GM21528 (cell line): ENCODE data around the gene NUP214.
"Not testable (repeated sequence)": the region's sequence is repeated elsewhere in the genome, so short reads cannot be mapped to it uniquely, and the experiment has no call there.

ENCODE experiments used
- ATAC-seq: cut with Tn5 transposase; IDR thresholded peaks from one replicate; pipeline ENCODE4 v1.9.1; 2021; ENCODE audit warnings: mild to moderate bottlenecking, moderate library complexity; ENCODE audit not compliant: unreplicated experiment, low FRiP score

The NUP214 gene

DNA sequence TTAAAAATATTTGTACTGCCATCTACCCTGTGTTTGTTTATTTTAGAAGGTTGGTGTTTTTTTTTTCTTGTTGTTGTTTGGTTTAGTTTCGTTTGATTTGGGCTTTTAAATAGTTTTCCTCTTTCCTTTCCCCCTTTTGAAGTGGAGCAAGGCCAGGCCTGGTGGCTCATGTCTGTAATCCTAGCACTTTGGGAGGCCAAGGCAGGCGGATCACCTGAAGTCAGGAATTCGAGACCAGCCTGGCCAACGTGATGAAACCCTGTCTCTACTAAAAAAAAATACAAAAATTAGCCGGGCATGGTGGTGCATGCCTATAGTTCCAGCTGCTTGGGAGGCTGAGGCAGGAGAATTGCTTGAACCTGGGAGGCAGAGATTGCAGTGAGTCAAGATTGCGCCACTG, 65.6 kb downstream of the NUP214 start:
- not testable (repeated sequence) for ATAC-seq

DNA sequence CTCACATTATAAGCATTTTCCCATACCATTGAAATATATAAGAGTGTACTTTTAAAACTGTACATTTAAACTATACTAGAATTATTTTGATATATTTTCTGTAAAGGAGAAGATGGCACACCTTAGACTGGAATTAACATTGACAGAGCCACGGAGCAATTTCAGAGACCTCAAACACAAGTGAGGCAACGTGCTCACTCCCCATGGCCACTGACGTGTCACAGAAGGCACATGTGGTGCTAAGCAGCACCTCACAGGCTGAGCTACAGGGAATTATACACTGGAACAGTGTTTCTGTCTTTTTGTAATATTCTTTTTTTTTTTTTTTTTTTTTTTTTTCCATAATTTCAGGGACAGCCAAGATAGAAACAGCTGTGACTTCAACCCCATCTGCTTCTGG, 66.5 kb downstream of the NUP214 start:
- ATAC-seq: no peak

GRCh38 chr9:131193051-131193450, 67.7 kb downstream of the NUP214 start:
- no peak for ATAC-seq

- ATAC-seq: no peak
Measured at GRCh38 chr9:131194762-131195161, 69.4 kb downstream of the NUP214 start.

DNA sequence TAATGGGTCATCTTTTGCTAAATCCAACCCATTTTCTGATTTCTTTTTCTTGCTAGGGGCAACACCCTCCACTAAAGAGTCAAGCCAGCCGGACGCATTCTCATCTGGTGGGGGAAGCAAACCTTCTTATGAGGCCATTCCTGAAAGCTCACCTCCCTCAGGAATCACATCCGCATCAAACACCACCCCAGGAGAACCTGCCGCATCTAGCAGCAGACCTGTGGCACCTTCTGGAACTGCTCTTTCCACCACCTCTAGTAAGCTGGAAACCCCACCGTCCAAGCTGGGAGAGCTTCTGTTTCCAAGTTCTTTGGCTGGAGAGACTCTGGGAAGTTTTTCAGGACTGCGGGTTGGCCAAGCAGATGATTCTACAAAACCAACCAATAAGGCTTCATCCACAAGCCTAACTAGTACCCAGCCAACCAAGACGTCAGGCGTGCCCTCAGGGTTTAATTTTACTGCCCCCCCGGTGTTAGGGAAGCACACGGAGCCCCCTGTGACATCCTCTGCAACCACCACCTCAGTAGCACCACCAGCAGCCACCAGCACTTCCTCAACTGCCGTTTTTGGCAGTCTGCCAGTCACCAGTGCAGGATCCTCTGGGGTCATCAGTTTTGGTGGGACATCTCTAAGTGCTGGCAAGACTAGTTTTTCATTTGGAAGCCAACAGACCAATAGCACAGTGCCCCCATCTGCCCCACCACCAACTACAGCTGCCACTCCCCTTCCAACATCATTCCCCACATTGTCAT, 72.0 kb downstream of the NUP214 start:
- no peak for ATAC-seq

GRCh38 chr9:131198041-131198715, 72.8 kb downstream of the NUP214 start:
- ATAC-seq: no peak

DNA sequence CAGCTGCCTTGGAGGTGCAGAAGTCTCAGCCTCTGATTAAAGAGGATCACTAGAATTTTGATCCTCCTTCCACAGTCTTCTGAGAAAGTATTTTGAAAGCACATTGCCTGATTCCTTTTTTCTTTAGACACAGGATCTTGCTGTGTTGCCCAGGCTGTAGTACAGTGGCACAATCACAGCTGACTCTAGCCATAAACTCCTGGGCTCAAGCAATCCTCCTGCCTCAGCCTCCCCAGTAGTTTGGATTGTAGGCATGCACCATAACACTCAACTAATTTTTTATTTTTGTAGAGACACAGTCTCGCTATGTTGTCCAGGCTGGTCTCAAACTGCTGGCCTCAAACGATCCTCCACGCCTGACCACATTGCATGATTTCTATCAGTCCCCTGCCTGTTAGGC, 76.5 kb downstream of the NUP214 start:
- ATAC-seq: no peak

- no peak for ATAC-seq
Measured at GRCh38 chr9:131203431-131204218, 78.2 kb downstream of the NUP214 start.

GRCh38 chr9:131204285-131204684, 78.9 kb downstream of the NUP214 start:
- ATAC-seq: no peak

DNA sequence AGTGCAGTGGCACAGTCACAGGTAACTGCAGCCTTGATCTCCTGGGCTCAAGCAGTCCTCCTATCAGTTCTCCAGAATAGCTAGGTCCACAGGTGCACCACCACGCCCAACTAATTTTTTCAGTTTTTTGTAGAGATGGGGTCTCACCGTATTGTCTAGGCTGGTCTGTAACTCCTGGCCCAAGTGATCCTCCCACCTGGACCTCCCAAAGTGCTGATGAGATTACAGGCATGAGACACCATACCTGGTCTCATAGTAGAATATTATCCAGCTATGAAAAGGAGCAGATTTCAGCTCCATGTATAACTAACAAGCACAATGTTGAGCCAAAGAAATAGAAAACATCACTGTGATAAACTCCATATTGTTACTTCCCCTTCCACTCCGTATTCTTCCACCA, 81.1 kb downstream of the NUP214 start:
- no peak for ATAC-seq

- ATAC-seq: not testable (repeated sequence)
Measured at GRCh38 chr9:131211920-131212319, 86.5 kb downstream of the NUP214 start.

DNA sequence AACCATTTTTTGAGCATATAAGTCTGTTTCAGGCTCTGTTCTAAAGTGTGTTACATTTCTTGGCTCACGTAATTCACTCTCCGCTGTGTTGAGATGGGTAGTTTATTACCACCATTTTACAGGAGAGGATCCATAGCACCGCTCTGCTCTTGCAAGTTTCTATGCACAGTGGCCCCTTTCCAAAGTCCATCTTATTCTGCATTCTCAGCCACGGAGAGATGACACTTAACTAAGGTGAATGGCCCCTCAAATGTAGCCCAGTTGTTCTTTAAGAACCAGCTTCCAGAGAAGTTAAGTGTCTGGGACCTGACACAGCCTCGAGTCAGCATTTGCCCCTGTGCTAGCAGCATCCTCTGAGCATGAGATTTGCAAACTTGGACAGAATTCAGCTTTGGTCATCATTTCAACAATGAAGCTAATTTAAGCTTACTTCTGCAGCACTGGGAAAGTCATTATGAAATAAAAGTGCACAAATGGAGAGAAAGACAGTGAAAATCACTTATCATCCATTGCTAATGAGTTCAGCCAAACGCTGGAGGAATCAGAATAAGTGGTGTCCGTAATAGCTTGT, 89.0 kb downstream of the NUP214 start:
- ATAC-seq: no peak

DNA sequence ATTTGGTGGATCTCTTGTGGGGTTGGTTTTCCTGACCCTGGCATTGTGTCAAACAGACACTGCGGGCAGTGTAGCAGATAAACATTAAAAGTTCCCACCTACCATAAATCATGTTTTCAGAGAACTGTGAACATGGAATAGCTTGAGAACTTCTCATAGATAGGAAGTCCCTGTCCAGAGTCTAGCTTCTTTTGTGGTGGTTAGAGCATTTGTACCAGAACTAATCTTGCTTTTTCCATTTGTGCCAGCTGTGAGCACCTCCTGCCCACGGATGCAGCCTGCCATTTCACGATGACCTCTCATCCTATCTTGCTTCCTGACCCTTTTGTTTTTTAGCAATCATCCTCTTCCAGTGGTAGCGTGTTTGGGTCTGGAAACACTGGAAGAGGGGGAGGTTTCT, 89.5 kb downstream of the NUP214 start:
- no peak for ATAC-seq

DNA sequence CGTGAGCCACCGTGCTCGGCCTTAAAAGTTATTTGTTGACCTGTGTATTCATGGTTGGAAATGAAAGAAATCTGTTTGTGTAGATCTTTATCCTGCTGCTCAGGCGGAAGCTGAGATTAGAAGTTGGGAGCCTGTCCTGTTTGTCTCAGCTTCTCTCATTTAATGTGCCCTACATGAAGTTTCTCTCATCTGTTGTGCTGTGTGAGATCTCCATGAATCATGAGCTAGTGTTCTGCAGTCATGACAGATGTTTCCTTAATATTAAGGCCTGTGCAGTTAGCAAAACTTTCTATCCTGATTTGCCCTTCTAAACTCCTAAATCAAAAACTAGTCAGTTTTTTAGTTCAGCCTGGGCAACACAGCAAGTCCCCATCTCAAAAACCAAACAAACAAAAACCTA, 91.4 kb downstream of the NUP214 start:
- no peak for ATAC-seq

- ATAC-seq: no peak
Measured at GRCh38 chr9:131217331-131218031, 92.1 kb downstream of the NUP214 start.

GRCh38 chr9:131218370-131218769, 93.0 kb downstream of the NUP214 start:
- no peak for ATAC-seq

GRCh38 chr9:131220485-131220884, 95.1 kb downstream of the NUP214 start:
- no peak for ATAC-seq

GRCh38 chr9:131222460-131222859, 97.1 kb downstream of the NUP214 start:
- no peak for ATAC-seq

GRCh38 chr9:131226226-131226625, 100.8 kb downstream of the NUP214 start:
- ATAC-seq: no peak
